SK-N-SH (cell line): ENCODE measurements around the gene PLCG2. TPM values are rescaled to one million over a fixed set of nuclear protein-coding genes. Genes with fewer than 3 reads are reported as not detected.

ENCODE experiments used
- CTCF ChIA-PET: fragments of 300-600, 350-600 bp; formaldehyde crosslinking; extraction: SDS; loops from one replicate; lab custom pipeline; 2021; lab: Yijun Ruan, JAX
- POLR2A ChIA-PET: fragments of 350-600 bp; sonication (Branson Sonifier 250); formaldehyde crosslinking; extraction: SDS; loops from one replicate; lab custom pipeline; 2020; ENCODE audit warnings: antibody characterized with exemption, inconsistent platforms; lab: Yijun Ruan, JAX
- DNase-seq: peaks from one replicate; pipeline ENCODE4 v3.0.0; 2012
- H2AFZ ChIP-seq: fragments of 200-600 bp; sonication (generic); 2 replicates; pipeline ENCODE4 v1.8.1; 2016; ENCODE audit warnings: antibody characterized with exemption, mild to moderate bottlenecking, low read depth
- H3F3A ChIP-seq: fragments of 200-600 bp; sonication (generic); replicated peaks from 2 replicates; pipeline ENCODE3; 2016; ENCODE audit warnings: antibody characterized with exemption, mild to moderate bottlenecking; ENCODE audit not compliant: insufficient read depth
- H3K27ac ChIP-seq, 2 experiments: fragments of 200-500 bp in 1 of 2; fragments of 200-600 bp in 1 of 2; sonication (Bioruptor generic) in 1 of 2; sonication (generic), shearing (Covaris generic) in 1 of 2; 2 replicates each; pipeline versions ENCODE4 v1.5.1 to v1.6.1; 2014 to 2016; ENCODE audit warnings: low read depth in 2 of 2, inconsistent platforms in 1 of 2, low read length in 1 of 2, mild to moderate bottlenecking in 1 of 2, mixed read lengths in 1 of 2
- H3K27me3 ChIP-seq: fragments of 200-600 bp; sonication (generic), shearing (Covaris generic); 2 replicates; pipeline ENCODE4 v1.6.1; 2016; ENCODE audit warnings: mixed run types; ENCODE audit not compliant: insufficient read depth
- H3K36me3 ChIP-seq, 2 experiments: fragments of 200-500 bp in 1 of 2; fragments of 200-600 bp in 1 of 2; sonication (Bioruptor generic) in 1 of 2; sonication (generic) in 1 of 2; replicated peaks in 1 of 2; 2 replicates each; pipeline versions ENCODE3 to v1.5.1; 2014 to 2016; ENCODE audit warnings: low read length in 1 of 2, mild to moderate bottlenecking in 1 of 2; ENCODE audit not compliant: insufficient read depth in 2 of 2, control insufficient read depth in 1 of 2
- H3K4me1 ChIP-seq, 2 experiments: fragments of 200-500 bp in 1 of 2; fragments of 200-600 bp in 1 of 2; sonication (Bioruptor generic) in 1 of 2; sonication (generic), shearing (Covaris generic) in 1 of 2; 2 replicates each; pipeline versions ENCODE4 v1.5.1 to v1.6.1; 2014 to 2016; ENCODE audit warnings: low read depth in 1 of 2, low read length in 1 of 2, mixed run types in 1 of 2; ENCODE audit not compliant: insufficient read depth in 2 of 2, control insufficient read depth in 1 of 2
- H3K4me2 ChIP-seq: fragments of 200-600 bp; sonication (generic), shearing (Covaris generic); 2 replicates; pipeline ENCODE4 v1.6.1; 2017; ENCODE audit warnings: mixed run types
- H3K4me3 ChIP-seq, 2 experiments: fragments of 200-500 bp in 1 of 2; fragments of 200-600 bp in 1 of 2; sonication (Bioruptor generic) in 1 of 2; sonication (generic), shearing (Covaris generic) in 1 of 2; 2 replicates each; pipeline versions ENCODE4 v1.5.1 to v1.8.1; 2014 to 2016; ENCODE audit warnings: low read depth in 2 of 2, inconsistent platforms in 1 of 2, low read length in 1 of 2, mild to moderate bottlenecking in 1 of 2, mixed read lengths in 1 of 2, moderate library complexity in 1 of 2
- H3K79me2 ChIP-seq: fragments of 200-600 bp; sonication (generic); 2 replicates; pipeline ENCODE4 v1.8.1; 2017; ENCODE audit warnings: mild to moderate bottlenecking; ENCODE audit not compliant: insufficient read depth
- H3K9ac ChIP-seq: fragments of 200-600 bp; sonication (generic); 2 replicates; pipeline ENCODE4 v1.6.1; 2017; ENCODE audit warnings: mixed run types
- H3K9me2 ChIP-seq: fragments of 200-600 bp; sonication (generic); 2 replicates; pipeline ENCODE4 v1.6.1; 2017; ENCODE audit warnings: mixed run types
- H3K9me3 ChIP-seq: fragments of 200-600 bp; sonication (generic); 2 replicates; pipeline ENCODE4 v1.6.1; 2017; ENCODE audit warnings: mixed run types, mild to moderate bottlenecking, moderate library complexity
- H4K20me1 ChIP-seq: fragments of 200-600 bp; sonication (generic); 2 replicates; pipeline ENCODE4 v1.6.1; 2017; ENCODE audit warnings: mild to moderate bottlenecking, mixed run types; ENCODE audit not compliant: insufficient read depth
- CTCF ChIP-seq: fragments of 200-600 bp; sonication (generic); IDR thresholded peaks from 2 replicates; pipeline ENCODE4 v1.6.1; 2017; ENCODE audit warnings: antibody characterized with exemption, mild to moderate bottlenecking, moderate library complexity
- ELF1 ChIP-seq: IDR thresholded peaks from 2 replicates; pipeline ENCODE4 v1.4.0; 2012
- EP300 ChIP-seq, 2 experiments: IDR thresholded peaks; 2 replicates each; pipeline versions ENCODE4 v1.4.0 to v1.6.1; 2012; ENCODE audit warnings: borderline replicate concordance in 1 of 2, low read depth in 1 of 2, low read length in 1 of 2
- EZH2phosphoT487 ChIP-seq: fragments of 200-600 bp; sonication (generic); IDR thresholded peaks from 2 replicates; pipeline ENCODE4 v1.6.1; 2017; ENCODE audit warnings: low read depth, mixed run types, mild to moderate bottlenecking, antibody characterized with exemption, moderate library complexity, borderline replicate concordance
- FOXM1 ChIP-seq: IDR thresholded peaks from 2 replicates; pipeline ENCODE4 v1.4.0; 2012; ENCODE audit warnings: low read depth, mild to moderate bottlenecking
- IRF3 ChIP-seq: fragments of 150-350 bp; IDR thresholded peaks from 2 replicates; pipeline ENCODE4 v1.6.1; 2016; ENCODE audit warnings: mild to moderate bottlenecking, low read depth, low read length
- JUND ChIP-seq: IDR thresholded peaks from 2 replicates; pipeline ENCODE4 v1.4.0; 2012
- MEF2A ChIP-seq: IDR thresholded peaks from 2 replicates; pipeline ENCODE4 v1.4.0; 2012; ENCODE audit warnings: low read depth, borderline replicate concordance
- NFIC ChIP-seq: IDR thresholded peaks from 2 replicates; pipeline ENCODE4 v1.4.0; 2012; ENCODE audit warnings: borderline replicate concordance
- NRF1 ChIP-seq: IDR thresholded peaks from 2 replicates; pipeline ENCODE4 v1.6.1; 2012; ENCODE audit warnings: low read depth, mild to moderate bottlenecking, low read length
- POLR2AphosphoS5 ChIP-seq: IDR thresholded peaks from 2 replicates; pipeline ENCODE4 v1.6.1; 2012; ENCODE audit warnings: low read depth, low read length
- RCOR1 ChIP-seq: fragments of 150-350 bp; IDR thresholded peaks from 2 replicates; pipeline ENCODE4 v1.6.1; 2017; ENCODE audit warnings: antibody characterized with exemption, low read length
- REST ChIP-seq: IDR thresholded peaks from 2 replicates; pipeline ENCODE4 v1.6.1; 2012; ENCODE audit warnings: mild to moderate bottlenecking, low read depth, low read length, moderate library complexity
- RXRA ChIP-seq: IDR thresholded peaks from 2 replicates; pipeline ENCODE4 v1.4.0; 2012; ENCODE audit warnings: low read depth, mild to moderate bottlenecking, borderline replicate concordance
- SIN3A ChIP-seq: IDR thresholded peaks from 2 replicates; pipeline ENCODE4 v1.6.1; 2012; ENCODE audit warnings: low read depth, mild to moderate bottlenecking, low read length, moderate library complexity, borderline replicate concordance
- TAF1 ChIP-seq: IDR thresholded peaks from 2 replicates; pipeline ENCODE4 v1.6.1; 2012; ENCODE audit warnings: low read depth, mild to moderate bottlenecking, low read length, moderate library complexity, borderline replicate concordance
- ZBTB33 ChIP-seq: IDR thresholded peaks from 2 replicates; pipeline ENCODE4 v1.4.0; 2012; ENCODE audit warnings: low read depth, borderline replicate concordance
- WGBS: methylation state at CpG from one replicate; pipeline ENCODE4 v1.1.6; 2017; ENCODE audit warnings: low lambda C conversion rate; 5-methylcytosine and 5-hydroxymethylcytosine counted together
- polyA plus RNA-seq, 3 experiments: library from polyadenylated mRNA; depleted of rRNA; stranded (reverse); fragments of >200 nt; gene quantifications; 2 replicates each; pipeline ENCODE4 v1.2.3, GENCODE V29; 2012

The PLCG2 gene
- polyA plus RNA-seq, 1 of the 3 experiments (the other 2 are of a cell fraction), result 0.23 TPM

- Histone ChIP-seq H3K79me2 (no peaks in the 10 kb centered on the region), H3K9me2 (no peaks in the 10 kb centered on the region), H3K27ac (no peak overlapping the region), H3K4me2 (no peak overlapping the region), H3K36me3 (no peaks in the 10 kb centered on the region), H2AFZ (no peak overlapping the region), H3F3A (no peaks in the 10 kb centered on the region), H4K20me1 (no peaks in the 10 kb centered on the region), H3K4me3 (no peak overlapping the region), H3K4me1 (no peaks in the 10 kb centered on the region), H3K27me3 (no peaks in the 10 kb centered on the region; the same call in 1 of the 2 replicates), H3K9me3 (no peaks in the 10 kb centered on the region), H3K9ac (no peak overlapping the region)
- WGBS, result 34% methylated on average over 2 of the region's 2 CpGs
- no peak for DNase-seq
- TF ChIP-seq POLR2AphosphoS5 (no peak), RCOR1 (no peak), ZBTB33 (no peak), ELF1 (no peak), EZH2phosphoT487 (no peak), CTCF (no peak), FOXM1 (no peak), REST (no peak), MEF2A (no peak), SIN3A (no peak), JUND (no peak), EP300 (IDR thresholded peaks at IDR 0.05; ENCODE audit: borderline replicate concordance in 1 of 2, low read depth in 1 of 2, low read length in 1 of 2) (no peak), IRF3 (no peak), NRF1 (no peak), TAF1 (no peak), RXRA (no peak), NFIC (no peak)
- CTCF ChIA-PET, result interaction anchor here (1.0 kb wide), 1 partner anchor 11 kb away, joined by 4 read pairs; no protein-coding TSS in a partner anchor
- POLR2A ChIA-PET, result no interaction called here
Observed at GRCh38 chr16:81881228-81881627, 102.1 kb downstream of the PLCG2 start.
